Amniotic stem cell (primary cell): ENCODE measurements around the gene CGNL1.

Source experiments
- DNase-seq: peaks from one replicate; lab custom pipeline; 2025; lab: John Stamatoyannopoulos, UW

Gene CGNL1

GRCh38 chr15:57500979-57501576, 124.8 kb downstream of the CGNL1 start:
- DNase-seq: no peak

GRCh38 chr15:57502116-57502515, 125.8 kb downstream of the CGNL1 start:
- DNase-seq: no peak

GRCh38 chr15:57503051-57503702, 126.9 kb downstream of the CGNL1 start:
- DNase-seq: no peak

GRCh38 chr15:57503911-57504598, 127.8 kb downstream of the CGNL1 start:
- DNase-seq: no peak

GRCh38 chr15:57504599-57504940, 128.3 kb downstream of the CGNL1 start:
- no peak for DNase-seq

GRCh38 chr15:57505056-57505715, 128.9 kb downstream of the CGNL1 start:
- DNase-seq: no peak

- no peak for DNase-seq
Measured at GRCh38 chr15:57505949-57506391, 129.7 kb downstream of the CGNL1 start.

GRCh38 chr15:57506422-57506821, 130.1 kb downstream of the CGNL1 start:
- DNase-seq: no peak

- no peak for DNase-seq
Measured at GRCh38 chr15:57507111-57507510, 130.8 kb downstream of the CGNL1 start.

- DNase-seq: no peak
Measured at GRCh38 chr15:57509126-57509525, 132.8 kb downstream of the CGNL1 start.

- no peak for DNase-seq
Measured at GRCh38 chr15:57509965-57510364, 133.7 kb downstream of the CGNL1 start.

- DNase-seq: no peak
Measured at GRCh38 chr15:57510647-57511046, 134.3 kb downstream of the CGNL1 start.

- DNase-seq: no peak
Measured at GRCh38 chr15:57516327-57517029, 140.2 kb downstream of the CGNL1 start.

- DNase-seq: no peak
Measured at GRCh38 chr15:57517030-57517671, 140.8 kb downstream of the CGNL1 start.

- no peak for DNase-seq
Measured at GRCh38 chr15:57518779-57519405, 142.6 kb downstream of the CGNL1 start.

- DNase-seq: no peak
Measured at GRCh38 chr15:57519806-57520205, 143.5 kb downstream of the CGNL1 start.

- DNase-seq: no peak
Measured at GRCh38 chr15:57521503-57521902, 145.2 kb downstream of the CGNL1 start.

- no peak for DNase-seq
Measured at GRCh38 chr15:57522148-57522547, 145.8 kb downstream of the CGNL1 start.

GRCh38 chr15:57525581-57525980, 149.3 kb downstream of the CGNL1 start:
- DNase-seq: no peak

- DNase-seq: no peak
Measured at GRCh38 chr15:57526076-57526475, 149.8 kb downstream of the CGNL1 start.

GRCh38 chr15:57526615-57527014, 150.3 kb downstream of the CGNL1 start:
- no peak for DNase-seq
